ENCODE measurements around the gene ASMTL. TPM values are rescaled to one million over a fixed set of nuclear protein-coding genes. Genes with fewer than 3 reads are reported as not detected.

Gene ASMTL
- total and polyA plus RNA-seq, 10 donors: 21.3 to 35.5 (median 27.2) TPM

- Histone ChIP-seq H3K36me3 (peaks cover 0 to 44% (median 19%) of the 10 kb centered on the region in 6 donors), H3K27ac (no peak overlapping the region), H3K27me3 (replicated peaks in 1 of 7) (no peaks in the 10 kb centered on the region), H3K9me3 (peaks cover 0 to 17% (median 13%) of the 10 kb centered on the region in 8 donors), H3K4me1 (peaks cover 0 to 7% (median 0%) of the 10 kb centered on the region in 6 donors), H3K4me3 (no peak overlapping the region)
- intact Hi-C loops (cut with DNase I; ENCODE audit: low total_unique reads): no loop called here
- WGBS, 5 donors: 87 to 93% (median 91%) methylated on average over 6 of the region's 6 CpGs
- DNase-seq: peak; percentile 5
- TF ChIP-seq POLR2AphosphoS5 (IDR thresholded peaks at IDR 0.05) (no peak), POLR2A (IDR thresholded peaks at IDR 0.05) (no peak), CTCF (IDR thresholded peaks at IDR 0.05 in 8 of 11, conservative IDR thresholded peaks at IDR 0.05 in 3 of 11) (no peak)
These were observed 93.8 kb downstream of the ASMTL start for GRCh38 chrX:1358793-1359476.

- intact Hi-C loops (cut with DNase I; ENCODE audit: low total_unique reads): no loop called here
- Histone ChIP-seq H3K27me3 (replicated peaks in 1 of 7) (no peaks in the 10 kb centered on the region), H3K9me3 (peaks cover 0 to 20% (median 13%) of the 10 kb centered on the region in 8 donors), H3K4me3 (no peak overlapping the region), H3K4me1 (peaks cover 0 to 7% (median 0%) of the 10 kb centered on the region in 6 donors), H3K27ac (no peak overlapping the region), H3K36me3 (peaks cover 0 to 36% (median 19%) of the 10 kb centered on the region in 6 donors)
- no peak for TF ChIP-seq POLR2AphosphoS5 (IDR thresholded peaks at IDR 0.05)
- 93 to 99% (median 94%) methylated on average over 10 of the region's 10 CpGs for WGBS, 5 donors
- peak; percentile 21 for DNase-seq
These were observed 94.7 kb downstream of the ASMTL start for GRCh38 chrX:1357993-1358392.

GRCh38 chrX:1355131-1356046, 97.3 kb downstream of the ASMTL start:
- Histone ChIP-seq H3K4me3 (no peak overlapping the region), H3K36me3 (peaks cover 0 to 32% (median 16%) of the 10 kb centered on the region in 6 donors), H3K9me3 (peaks cover 0 to 20% (median 13%) of the 10 kb centered on the region in 8 donors), H3K27ac (peak overlapping the region in 1 of 8 donors; percentile 25), H3K27me3 (replicated peaks in 1 of 7) (no peaks in the 10 kb centered on the region), H3K4me1 (peaks cover 0 to 7% (median 0%) of the 10 kb centered on the region in 6 donors)
- 35 to 42% (median 36%) methylated on average over 11 of the region's 11 CpGs for WGBS, 5 donors
- TF ChIP-seq POLR2A (IDR thresholded peaks at IDR 0.05): no peak
- peak in 1 of 3 donors; percentile 47 for TF ChIP-seq POLR2AphosphoS5 (IDR thresholded peaks at IDR 0.05)
- no peak for TF ChIP-seq CTCF (IDR thresholded peaks at IDR 0.05 in 8 of 11, conservative IDR thresholded peaks at IDR 0.05 in 3 of 11)
- DNase-seq: peak; percentile 63
- intact Hi-C loops (cut with DNase I; ENCODE audit: low total_unique reads): no loop called here

GRCh38 chrX:1354036-1355019, 98.4 kb downstream of the ASMTL start:
- Histone ChIP-seq H3K36me3 (peaks cover 0 to 30% (median 15%) of the 10 kb centered on the region in 6 donors), H3K27ac (no peak overlapping the region), H3K4me3 (no peak overlapping the region), H3K9me3 (peaks cover 0 to 20% (median 13%) of the 10 kb centered on the region in 8 donors), H3K27me3 (replicated peaks in 1 of 7) (no peaks in the 10 kb centered on the region), H3K4me1 (peaks cover 0 to 7% (median 0%) of the 10 kb centered on the region in 6 donors)
- WGBS, 5 donors: 79 to 92% (median 88%) methylated on average over 11 of the region's 11 CpGs
- no peak for TF ChIP-seq CTCF (IDR thresholded peaks at IDR 0.05 in 8 of 11, conservative IDR thresholded peaks at IDR 0.05 in 3 of 11)
- no peak for TF ChIP-seq POLR2AphosphoS5 (IDR thresholded peaks at IDR 0.05)
- TF ChIP-seq POLR2A (IDR thresholded peaks at IDR 0.05): no peak
- intact Hi-C loops (cut with DNase I; ENCODE audit: low total_unique reads): no loop called here
- peak; percentile 30 for DNase-seq
